Measurements from ENCODE around the gene SFMBT2. TPM values are rescaled to one million over a fixed set of nuclear protein-coding genes. Genes with fewer than 3 reads are reported as not detected.

SFMBT2 gene
- total RNA-seq, 1 donor from 2014 or later = 22.3 TPM

DNA sequence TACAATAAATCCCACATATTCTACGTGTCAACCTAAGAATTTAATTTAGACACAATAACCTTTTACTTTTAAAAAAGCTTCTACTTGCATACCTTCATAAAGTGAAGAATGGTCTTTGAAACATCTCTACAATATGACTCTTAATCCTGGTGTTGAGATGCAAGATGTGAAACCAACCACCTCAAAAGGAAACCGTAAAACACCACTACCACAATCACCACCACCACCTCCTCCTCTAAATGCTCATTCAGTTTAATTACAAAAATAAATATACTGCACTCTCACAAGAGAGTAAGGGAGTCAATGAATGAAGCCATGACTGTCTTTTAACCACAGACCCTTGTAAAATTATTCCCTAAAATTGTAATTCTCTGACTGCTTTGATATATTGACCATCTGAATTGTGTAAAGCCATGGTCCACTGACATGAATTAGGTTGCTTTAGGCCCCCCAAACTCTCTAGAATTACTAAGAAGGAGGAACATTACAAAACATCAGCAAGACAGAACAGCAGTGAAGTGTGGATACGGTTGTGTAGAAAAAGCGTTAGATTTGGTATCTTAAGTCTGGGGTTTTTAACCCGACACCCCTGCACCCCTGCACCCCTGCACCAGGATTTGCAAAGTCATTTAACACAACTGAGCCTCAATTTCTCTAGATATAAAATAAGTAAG, 171.4 kb downstream of the SFMBT2 start:
- no peaks in the 10 kb centered on the region for H3K9me3 ChIP-seq
- intact Hi-C loops (cut with DNase I) = no loop called here
- no peaks in the 10 kb centered on the region for H3K4me1 ChIP-seq
- no peak overlapping the region for H3K27ac ChIP-seq
- ATAC-seq (no peak), DNase-seq (no peak)
- H3K36me3 ChIP-seq = peaks cover 6% of the 10 kb centered on the region
- TF ChIP-seq, protein P1, sequence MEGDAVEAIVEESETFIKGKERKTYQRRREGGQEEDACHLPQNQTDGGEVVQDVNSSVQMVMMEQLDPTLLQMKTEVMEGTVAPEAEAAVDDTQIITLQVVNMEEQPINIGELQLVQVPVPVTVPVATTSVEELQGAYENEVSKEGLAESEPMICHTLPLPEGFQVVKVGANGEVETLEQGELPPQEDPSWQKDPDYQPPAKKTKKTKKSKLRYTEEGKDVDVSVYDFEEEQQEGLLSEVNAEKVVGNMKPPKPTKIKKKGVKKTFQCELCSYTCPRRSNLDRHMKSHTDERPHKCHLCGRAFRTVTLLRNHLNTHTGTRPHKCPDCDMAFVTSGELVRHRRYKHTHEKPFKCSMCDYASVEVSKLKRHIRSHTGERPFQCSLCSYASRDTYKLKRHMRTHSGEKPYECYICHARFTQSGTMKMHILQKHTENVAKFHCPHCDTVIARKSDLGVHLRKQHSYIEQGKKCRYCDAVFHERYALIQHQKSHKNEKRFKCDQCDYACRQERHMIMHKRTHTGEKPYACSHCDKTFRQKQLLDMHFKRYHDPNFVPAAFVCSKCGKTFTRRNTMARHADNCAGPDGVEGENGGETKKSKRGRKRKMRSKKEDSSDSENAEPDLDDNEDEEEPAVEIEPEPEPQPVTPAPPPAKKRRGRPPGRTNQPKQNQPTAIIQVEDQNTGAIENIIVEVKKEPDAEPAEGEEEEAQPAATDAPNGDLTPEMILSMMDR (IDR thresholded peaks at IDR 0.05) = no peak
- no peaks in the 10 kb centered on the region for H3K27me3 ChIP-seq (ENCODE audit: low read depth)
- no peak overlapping the region for H3K4me3 ChIP-seq

DNA sequence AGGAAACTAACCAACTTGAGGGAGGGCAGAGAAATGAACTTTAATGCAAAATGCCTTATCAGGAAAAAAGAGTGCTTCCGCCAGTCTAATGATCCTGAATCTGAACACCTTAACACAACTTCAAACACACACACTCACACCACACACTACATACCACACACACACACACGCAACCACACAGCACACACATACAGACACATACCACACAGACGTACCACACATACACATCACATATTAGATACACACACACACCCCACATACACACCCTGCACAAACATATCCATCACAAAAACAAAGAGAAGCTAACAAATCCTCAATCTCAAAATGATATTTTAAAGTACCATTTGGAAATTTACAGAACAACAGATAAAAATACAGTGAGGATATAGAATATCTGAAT, 175.5 kb downstream of the SFMBT2 start:
- H3K36me3 ChIP-seq = peaks cover 4% of the 10 kb centered on the region

DNA sequence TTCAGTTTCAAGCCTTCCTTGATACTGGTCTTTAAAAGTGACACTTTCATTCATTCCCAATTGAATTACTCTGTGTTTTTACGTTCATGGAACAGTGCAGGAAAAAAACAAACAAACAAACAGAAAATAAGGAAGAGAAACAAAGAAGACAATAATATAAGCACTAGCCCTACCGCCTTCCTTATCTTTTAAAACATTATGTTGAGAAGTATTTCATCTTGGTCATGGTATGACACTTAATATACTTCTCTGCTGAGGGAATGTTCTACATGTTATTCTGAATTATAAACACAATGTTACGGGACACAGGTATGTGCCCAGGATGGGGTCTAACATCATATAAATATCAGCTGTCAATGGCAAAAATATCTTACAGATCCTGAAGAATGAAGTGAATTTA, 176.7 kb downstream of the SFMBT2 start:
- no peaks in the 10 kb centered on the region for H3K9me3 ChIP-seq
- intact Hi-C loops (cut with DNase I) = no loop called here
- no peak overlapping the region for H3K4me3 ChIP-seq
- no peak overlapping the region for H3K27ac ChIP-seq
- TF ChIP-seq, protein P1 (IDR thresholded peaks at IDR 0.05) = no peak
- ATAC-seq (no peak), DNase-seq (no peak)
- no peaks in the 10 kb centered on the region for H3K4me1 ChIP-seq
- H3K27me3 ChIP-seq (ENCODE audit: low read depth) = no peaks in the 10 kb centered on the region
- H3K36me3 ChIP-seq = peaks cover 4% of the 10 kb centered on the region

More for the DNA sequence above, 175.5 kb downstream of the SFMBT2 start:
- TF ChIP-seq, protein P1 (IDR thresholded peaks at IDR 0.05) = no peak
- ATAC-seq (no peak), DNase-seq (no peak)
- Histone ChIP-seq H3K9me3 (no peaks in the 10 kb centered on the region), H3K4me1 (no peaks in the 10 kb centered on the region), H3K4me3 (no peak overlapping the region), H3K27ac (no peak overlapping the region), H3K27me3 (ENCODE audit: low read depth) (no peaks in the 10 kb centered on the region)
- intact Hi-C loops (cut with DNase I) = no loop called here

DNA sequence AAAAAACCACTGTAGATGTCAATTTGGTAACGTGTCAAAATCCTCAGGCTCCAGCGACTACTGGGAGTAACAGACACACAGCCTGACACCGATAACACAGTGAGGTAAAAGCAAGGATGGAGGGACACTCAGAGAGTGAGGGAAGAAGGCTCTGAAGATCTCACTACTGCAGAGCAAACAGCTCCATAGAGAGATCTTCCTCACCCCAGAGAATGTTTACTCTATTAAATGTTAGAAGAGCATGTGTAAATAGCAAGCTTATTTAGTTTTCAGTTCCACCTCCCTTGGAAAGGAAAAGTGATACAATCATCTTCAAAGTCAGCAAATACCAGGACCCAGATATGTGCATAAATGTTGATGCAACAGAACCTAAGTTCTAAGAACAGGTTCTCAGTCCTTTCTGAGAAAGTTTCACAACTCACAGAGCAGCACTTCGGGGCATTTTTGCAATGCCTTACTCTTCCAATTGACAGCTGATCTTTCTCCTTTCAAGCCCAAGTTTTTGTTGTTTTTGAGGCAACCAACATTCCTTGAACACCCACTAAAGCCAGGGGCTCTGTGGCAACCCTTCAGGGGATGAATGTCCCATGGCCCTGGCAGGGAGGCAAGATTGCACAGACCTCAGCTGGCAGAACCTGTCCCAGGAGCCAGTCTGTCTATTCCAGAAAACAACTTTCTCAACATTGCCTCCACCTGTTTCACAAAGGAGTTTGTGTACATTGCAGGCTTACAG, 177.4 kb downstream of the SFMBT2 start:
- Histone ChIP-seq H3K4me1 (no peaks in the 10 kb centered on the region), H3K36me3 (peaks cover 4% of the 10 kb centered on the region), H3K27ac (no peak overlapping the region), H3K27me3 (ENCODE audit: low read depth) (no peaks in the 10 kb centered on the region), H3K9me3 (no peaks in the 10 kb centered on the region), H3K4me3 (no peak overlapping the region)
- intact Hi-C loops (cut with DNase I) = no loop called here
- TF ChIP-seq, protein P1 (IDR thresholded peaks at IDR 0.05) = no peak
- DNase-seq (no peak), ATAC-seq (peak; percentile 61 to 62)

DNA sequence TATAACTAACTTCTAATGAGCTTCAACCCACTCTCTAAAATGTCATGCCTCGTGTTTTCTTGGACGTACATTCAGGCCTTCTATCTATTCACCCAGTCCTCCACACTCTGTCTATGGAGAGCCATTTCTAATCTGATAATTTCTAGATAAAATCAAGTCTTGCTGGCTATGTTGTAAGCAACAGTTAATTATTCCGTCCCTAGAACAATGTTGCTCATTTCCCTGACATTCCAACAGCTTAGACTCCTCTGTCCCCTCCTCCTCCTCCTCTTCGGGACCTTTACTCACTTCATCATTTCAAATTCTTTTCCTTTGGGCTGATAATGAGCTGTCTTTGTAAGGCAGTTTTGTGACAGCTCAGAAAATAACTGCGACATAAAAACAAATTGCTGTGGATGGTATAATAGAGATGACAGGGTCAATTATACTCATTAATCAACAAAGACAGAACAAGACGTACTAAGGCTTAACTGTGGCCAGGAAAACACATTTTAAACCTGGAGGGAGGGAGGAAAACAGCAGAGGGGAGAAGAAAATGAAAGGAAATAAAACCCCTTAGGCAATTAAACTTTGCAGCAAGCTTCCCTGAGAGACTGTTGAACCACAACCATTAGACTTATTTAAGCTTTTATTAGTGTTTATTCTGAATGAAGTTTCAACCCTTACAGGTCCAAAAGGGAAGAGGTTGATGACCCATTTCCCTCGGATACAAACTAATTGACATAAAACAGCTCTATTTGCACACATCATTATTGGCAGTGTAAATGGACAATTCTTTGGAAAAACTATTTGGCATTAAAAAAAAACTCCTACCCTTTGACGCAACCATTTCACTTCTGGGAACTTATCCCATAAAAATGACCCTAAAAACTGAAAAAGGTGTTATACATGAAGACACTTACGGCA, 179.1 kb downstream of the SFMBT2 start:
- TF ChIP-seq, protein P1 (IDR thresholded peaks at IDR 0.05) = no peak
- no peaks in the 10 kb centered on the region for H3K9me3 ChIP-seq
- intact Hi-C loops (cut with DNase I) = no loop called here
- H3K27ac ChIP-seq = no peak overlapping the region
- H3K4me3 ChIP-seq = no peak overlapping the region
- DNase-seq (no peak), ATAC-seq (no peak)
- H3K27me3 ChIP-seq (ENCODE audit: low read depth) = no peaks in the 10 kb centered on the region
- H3K36me3 ChIP-seq = peaks cover 14% of the 10 kb centered on the region
- no peaks in the 10 kb centered on the region for H3K4me1 ChIP-seq
